PC-9 (cell line): ENCODE results near the gene FOXJ3. TPM values are rescaled to one million over a fixed set of nuclear protein-coding genes. Genes with fewer than 3 reads are reported as not detected.

Source experiments
- BruUV-seq: library from RNA; stranded (reverse); fragments of 400-500 nt; replicated peaks from 2 replicates; lab custom pipeline; 2021; lab: Mats Ljungman, UMichigan
- CTCF ChIA-PET: fragments of 300-600 bp; sonication (Branson Sonifier 250); formaldehyde crosslinking; loops from one replicate; lab custom pipeline; 2022; ENCODE audit warnings: antibody characterized with exemption; lab: Charles Lee
- POLR2A ChIA-PET: fragments of 300-600 bp; sonication (Branson Sonifier 250); formaldehyde crosslinking; loops from one replicate; lab custom pipeline; 2022; ENCODE audit warnings: antibody characterized with exemption; ENCODE audit not compliant: unreplicated experiment; lab: Charles Lee
- DNase-seq, 2 experiments: peaks; one replicate each; pipeline versions ENCODE4 v3.0.0 to v3.0.0-alpha.2; 2015 to 2022; ENCODE audit warnings: mixed read lengths in 1 of 2
- H2AFZ ChIP-seq: fragments of 200-600 bp; sonication (generic); 2 replicates; pipeline ENCODE4 v1.8.1; 2017; ENCODE audit warnings: antibody characterized with exemption
- H3F3A ChIP-seq: fragments of 200-600 bp; sonication (generic); 2 replicates; pipeline ENCODE4 v1.8.1; 2017; ENCODE audit warnings: antibody characterized with exemption, mild to moderate bottlenecking, low read depth; ENCODE audit not compliant: insufficient read depth
- H3K27ac ChIP-seq: fragments of 200-600 bp; sonication (generic); 2 replicates; pipeline ENCODE4 v1.6.1; 2016; ENCODE audit warnings: mixed run types
- H3K27me3 ChIP-seq: fragments of 200-600 bp; sonication (generic); 2 replicates; pipeline ENCODE4 v1.6.1; 2016; ENCODE audit warnings: low read depth, mixed run types; ENCODE audit not compliant: insufficient read depth
- H3K36me3 ChIP-seq: fragments of 200-600 bp; sonication (generic); 2 replicates; pipeline ENCODE4 v1.6.1; 2016; ENCODE audit warnings: low read depth, mixed run types
- H3K4me1 ChIP-seq: fragments of 200-600 bp; sonication (generic); replicated peaks from 2 replicates; pipeline ENCODE4 v1.6.1; 2016; ENCODE audit warnings: mixed run types; ENCODE audit not compliant: insufficient read depth
- H3K4me2 ChIP-seq: fragments of 200-600 bp; sonication (generic); 2 replicates; pipeline ENCODE4 v1.6.1; 2017; ENCODE audit warnings: mixed run types
- H3K4me3 ChIP-seq: fragments of 200-600 bp; sonication (generic); 2 replicates; pipeline ENCODE4 v1.6.1; 2016; ENCODE audit warnings: mixed run types
- H3K79me2 ChIP-seq: fragments of 200-600 bp; sonication (generic); 2 replicates; pipeline ENCODE4 v1.6.1; 2017; ENCODE audit warnings: low read depth, mixed run types
- H3K9me2 ChIP-seq: fragments of 200-600 bp; sonication (generic); 2 replicates; pipeline ENCODE4 v1.8.1; 2017; ENCODE audit warnings: mild to moderate bottlenecking; ENCODE audit not compliant: insufficient read depth
- H3K9me3 ChIP-seq: fragments of 200-600 bp; sonication (generic); 2 replicates; pipeline ENCODE4 v1.8.1; 2016; ENCODE audit warnings: low read depth; ENCODE audit not compliant: insufficient read depth
- H4K20me1 ChIP-seq: fragments of 200-600 bp; sonication (generic); 2 replicates; pipeline ENCODE4 v1.8.1; 2017; ENCODE audit not compliant: insufficient read depth
- CTCF ChIP-seq: fragments of 200-600 bp; sonication (generic); conservative IDR thresholded peaks from 2 replicates; pipeline ENCODE4 v1.6.1; 2017; ENCODE audit warnings: mixed run types, antibody characterized with exemption, mild to moderate bottlenecking, moderate library complexity
- EZH2 ChIP-seq: fragments of 200-600 bp; sonication (generic); IDR thresholded peaks from 2 replicates; pipeline ENCODE4 v1.8.0; 2017; ENCODE audit warnings: antibody characterized with exemption, low read depth
- intact Hi-C: fragments of 100-400 bp; cut with micrococcal nuclease; formaldehyde crosslinking; loops from one replicate; pipeline ENCODE4 v1.10.0; 2022; ENCODE audit not compliant: unreplicated experiment
- total RNA-seq: library from RNA; stranded (reverse); gene quantifications from 2 replicates; pipeline ENCODE4 v1.2.3, GENCODE V29; 2021

Gene FOXJ3
- total RNA-seq, 1 experiment from 2014 or later: 60.4 TPM

GRCh38 chr1:42260376-42261070, 74.5 kb downstream of the FOXJ3 start:
- no peak overlapping the region for H3K27ac ChIP-seq
- peaks cover 8% of the 10 kb centered on the region for H3K4me1 ChIP-seq
- no peak for TF ChIP-seq EZH2
- no peak for TF ChIP-seq CTCF
- no peaks in the 10 kb centered on the region for H3K9me2 ChIP-seq
- H4K20me1 ChIP-seq: peaks cover 10% of the 10 kb centered on the region; the same call in 1 of the 2 replicates
- DNase-seq: no peak
- H3K79me2 ChIP-seq: peaks cover 96% of the 10 kb centered on the region
- BruUV-seq: no TSS peak
- H3K27me3 ChIP-seq: no peaks in the 10 kb centered on the region
- POLR2A ChIA-PET: no interaction called here
- no peaks in the 10 kb centered on the region for H3K9me3 ChIP-seq
- intact Hi-C loops: no loop called here
- no peak overlapping the region for H3K4me3 ChIP-seq
- peaks cover 31% of the 10 kb centered on the region for H3K36me3 ChIP-seq
- CTCF ChIA-PET: interaction anchor here (0.6 kb wide), 1 partner anchor 9 kb away, joined by 8 read pairs; no protein-coding TSS in a partner anchor
- H3F3A ChIP-seq: peaks cover 32% of the 10 kb centered on the region; the same call in 1 of the 2 replicates
- H2AFZ ChIP-seq: no peak overlapping the region
- no peak overlapping the region for H3K4me2 ChIP-seq

DNA sequence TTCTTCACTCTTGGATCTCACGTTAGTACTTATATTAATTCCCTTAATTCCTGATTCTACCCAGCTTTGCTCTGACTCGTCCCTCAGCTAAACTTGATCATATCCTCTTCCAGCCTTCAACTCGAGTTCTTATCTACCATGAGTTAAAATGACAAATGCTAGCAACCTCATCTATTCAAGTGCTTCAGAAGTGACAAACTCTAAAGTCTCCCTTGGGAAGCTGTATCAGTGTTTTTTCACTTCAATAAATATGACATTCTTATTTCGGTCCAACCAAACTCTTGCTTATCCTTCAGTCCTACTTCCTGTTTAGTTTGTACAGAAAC, 75.3 kb downstream of the FOXJ3 start:
- CTCF ChIA-PET: no interaction called here
- Histone ChIP-seq H3K79me2 (peaks cover 95% of the 10 kb centered on the region), H2AFZ (no peak overlapping the region), H3K27ac (no peak overlapping the region), H3K36me3 (peaks cover 30% of the 10 kb centered on the region), H3K4me2 (no peak overlapping the region), H3K9me3 (no peaks in the 10 kb centered on the region), H3F3A (peaks cover 28% of the 10 kb centered on the region; the same call in 1 of the 2 replicates), H4K20me1 (peaks cover 10% of the 10 kb centered on the region; the same call in 1 of the 2 replicates), H3K27me3 (no peaks in the 10 kb centered on the region), H3K4me1 (0 out of 2 replicates have a peak, but pooled peaks cover under 1% of the 10 kb centered on the region), H3K9me2 (no peaks in the 10 kb centered on the region), H3K4me3 (no peak overlapping the region)
- intact Hi-C loops: no loop called here
- BruUV-seq: no TSS peak
- DNase-seq: no peak
- POLR2A ChIA-PET: interaction anchor here (0.7 kb wide), 1 partner anchor 20 kb away, joined by 4 read pairs; no protein-coding TSS in a partner anchor
- TF ChIP-seq EZH2 (no peak), CTCF (no peak)

GRCh38 chr1:42259059-42259738, 75.8 kb downstream of the FOXJ3 start:
- no peak for DNase-seq

More at GRCh38 chr1:42259059-42259738, 75.8 kb downstream of the FOXJ3 start:
- Histone ChIP-seq H3K27ac (no peak overlapping the region), H3K9me3 (no peaks in the 10 kb centered on the region), H2AFZ (no peak overlapping the region), H3K9me2 (no peaks in the 10 kb centered on the region), H3K4me1 (no peaks in the 10 kb centered on the region), H3F3A (peaks cover 26% of the 10 kb centered on the region; the same call in 1 of the 2 replicates), H3K27me3 (no peaks in the 10 kb centered on the region), H4K20me1 (peaks cover 10% of the 10 kb centered on the region; the same call in 1 of the 2 replicates), H3K79me2 (peaks cover 90% of the 10 kb centered on the region), H3K4me2 (no peak overlapping the region), H3K36me3 (peaks cover 25% of the 10 kb centered on the region), H3K4me3 (no peak overlapping the region)
- POLR2A ChIA-PET: interaction anchor here (0.7 kb wide), 1 partner anchor 20 kb away, joined by 4 read pairs; no protein-coding TSS in a partner anchor
- TF ChIP-seq CTCF (no peak), EZH2 (no peak)
- no TSS peak for BruUV-seq
- CTCF ChIA-PET: no interaction called here
- intact Hi-C loops: no loop called here
